Measurements from ENCODE around the gene CA9. TPM values are rescaled to one million over a fixed set of nuclear protein-coding genes. Genes with fewer than 3 reads are reported as not detected.

CA9 gene
- total and polyA plus RNA-seq, 12 donors: 0.20 to 13.2 (median 0.62) TPM; not detected in 6

DNA sequence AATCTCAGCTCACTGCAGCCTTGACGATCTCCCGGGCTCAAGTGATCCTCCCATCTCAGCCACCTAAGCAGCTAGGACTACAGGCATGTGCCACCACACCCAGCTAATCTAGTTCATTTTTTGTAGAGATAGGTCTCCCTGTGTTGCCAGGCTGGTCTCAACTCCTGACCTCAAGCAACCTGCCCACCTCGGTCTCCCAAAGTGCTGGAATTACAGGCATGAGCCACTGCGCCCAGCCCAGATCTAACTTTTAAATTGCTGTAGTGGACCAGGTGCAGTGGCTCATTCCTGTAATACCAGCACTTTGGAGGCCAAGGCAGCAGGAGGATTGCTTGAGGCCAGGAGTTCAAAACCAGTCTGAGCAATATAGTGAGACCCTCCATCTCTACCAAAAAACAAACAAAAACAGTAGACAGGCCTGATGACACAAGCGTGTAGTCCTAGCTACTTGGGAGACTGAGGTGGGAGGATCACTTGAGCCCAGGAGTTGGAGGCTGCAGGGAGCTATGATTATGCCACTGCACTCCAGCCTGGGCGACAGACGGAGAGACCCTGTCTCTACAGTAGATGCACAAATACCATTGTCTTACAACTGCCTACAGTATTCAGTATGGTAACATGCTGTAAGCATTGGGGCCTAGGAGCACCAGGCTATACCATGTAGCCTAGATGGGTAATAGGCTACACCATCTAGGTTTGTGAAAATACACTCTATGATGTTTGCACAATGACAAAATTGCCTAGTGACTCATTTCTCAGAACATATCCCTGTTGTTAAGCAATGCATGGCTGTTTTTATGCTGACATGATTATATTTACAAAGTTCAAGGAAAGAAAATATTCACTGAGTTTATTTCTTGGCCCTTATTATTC is 21.5 kb upstream of the CA9 start:
- intact Hi-C loops (cut with DNase I): loop anchor here in 5 of 10 donors (5.0 to 10.0 kb wide), 5 partner anchors 45 to 253 kb away; partner anchors contain the start of genes HINT2 (in 2 of the 5), SPAG8 (in 2 of the 5), CREB3 (in 1 of the 5) and HRCT1 (in 1 of the 5)
- no peaks in the 10 kb centered on the region for H3K36me3 ChIP-seq
- 82 to 85% methylated on average over 7 of the region's 7 CpGs for WGBS, 2 donors
- no peaks in the 10 kb centered on the region for H3K27me3 ChIP-seq
- peaks cover 0 to 57% (median 8%) of the 10 kb centered on the region in 9 donors for H3K4me1 ChIP-seq
- DNase-seq: no peak
- TF ChIP-seq, protein P1, sequence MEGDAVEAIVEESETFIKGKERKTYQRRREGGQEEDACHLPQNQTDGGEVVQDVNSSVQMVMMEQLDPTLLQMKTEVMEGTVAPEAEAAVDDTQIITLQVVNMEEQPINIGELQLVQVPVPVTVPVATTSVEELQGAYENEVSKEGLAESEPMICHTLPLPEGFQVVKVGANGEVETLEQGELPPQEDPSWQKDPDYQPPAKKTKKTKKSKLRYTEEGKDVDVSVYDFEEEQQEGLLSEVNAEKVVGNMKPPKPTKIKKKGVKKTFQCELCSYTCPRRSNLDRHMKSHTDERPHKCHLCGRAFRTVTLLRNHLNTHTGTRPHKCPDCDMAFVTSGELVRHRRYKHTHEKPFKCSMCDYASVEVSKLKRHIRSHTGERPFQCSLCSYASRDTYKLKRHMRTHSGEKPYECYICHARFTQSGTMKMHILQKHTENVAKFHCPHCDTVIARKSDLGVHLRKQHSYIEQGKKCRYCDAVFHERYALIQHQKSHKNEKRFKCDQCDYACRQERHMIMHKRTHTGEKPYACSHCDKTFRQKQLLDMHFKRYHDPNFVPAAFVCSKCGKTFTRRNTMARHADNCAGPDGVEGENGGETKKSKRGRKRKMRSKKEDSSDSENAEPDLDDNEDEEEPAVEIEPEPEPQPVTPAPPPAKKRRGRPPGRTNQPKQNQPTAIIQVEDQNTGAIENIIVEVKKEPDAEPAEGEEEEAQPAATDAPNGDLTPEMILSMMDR (IDR thresholded peaks at IDR 0.05): no peak
- no peak overlapping the region for H3K4me3 ChIP-seq
- no peaks in the 10 kb centered on the region for H3K9me3 ChIP-seq
- peak overlapping the region in 1 of 10 donors; percentile 59 for H3K27ac ChIP-seq
- ATAC-seq: no peak

DNA sequence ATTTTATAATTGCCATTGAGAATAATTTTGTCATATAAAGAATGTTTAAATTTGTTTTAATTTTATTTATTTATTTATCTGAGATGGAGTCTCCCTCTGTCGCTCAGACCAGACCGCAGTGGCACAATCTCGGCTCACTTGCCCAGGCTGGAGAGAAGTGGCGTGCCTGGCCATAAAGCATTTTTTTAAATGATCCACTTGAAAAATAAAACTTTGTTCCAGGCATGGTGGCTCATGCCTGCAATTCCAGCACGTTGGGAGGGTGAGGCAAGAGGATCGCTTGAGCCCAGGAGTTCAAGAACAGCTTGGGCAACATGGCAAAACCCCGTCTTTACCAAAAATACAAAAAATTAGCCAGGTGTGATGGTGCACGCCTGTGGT is 20.9 kb upstream of the CA9 start:
- DNase-seq (no peak), ATAC-seq (no peak)
- WGBS, 2 donors: 91 to 95% methylated on average over 8 of the region's 8 CpGs
- H3K9me3 ChIP-seq: no peaks in the 10 kb centered on the region
- peaks cover 0 to 55% (median 7%) of the 10 kb centered on the region in 9 donors for H3K4me1 ChIP-seq
- TF ChIP-seq, protein P1 (IDR thresholded peaks at IDR 0.05): no peak
- intact Hi-C loops (cut with DNase I): loop anchor here in 5 of 10 donors (5.0 to 10.0 kb wide), 5 partner anchors 44 to 252 kb away; partner anchors contain the start of genes HINT2 (in 2 of the 5), SPAG8 (in 2 of the 5), CREB3 (in 1 of the 5) and HRCT1 (in 1 of the 5)
- H3K27ac ChIP-seq: peak overlapping the region in 1 of 10 donors; percentile 59
- no peak overlapping the region for H3K4me3 ChIP-seq
- no peaks in the 10 kb centered on the region for H3K27me3 ChIP-seq
- no peaks in the 10 kb centered on the region for H3K36me3 ChIP-seq

GRCh38 chr9:35653611-35654010 is 20.1 kb upstream of the CA9 start:
- intact Hi-C loops (cut with DNase I): loop anchor here in 5 of 10 donors (5.0 to 10.0 kb wide), 5 partner anchors 44 to 251 kb away; partner anchors contain the start of genes HINT2 (in 2 of the 5), SPAG8 (in 2 of the 5), CREB3 (in 1 of the 5) and HRCT1 (in 1 of the 5)
- Histone ChIP-seq H3K4me3 (no peak overlapping the region), H3K4me1 (peaks cover 0 to 47% (median 7%) of the 10 kb centered on the region in 9 donors), H3K9me3 (no peaks in the 10 kb centered on the region), H3K36me3 (no peaks in the 10 kb centered on the region), H3K27ac (peak overlapping the region in 1 of 10 donors; percentile 59), H3K27me3 (no peaks in the 10 kb centered on the region)
- ATAC-seq (no peak), DNase-seq (no peak)
- TF ChIP-seq, protein P1 (IDR thresholded peaks at IDR 0.05): no peak
- WGBS, 2 donors: 92% methylated on average over 2 of the region's 2 CpGs

DNA sequence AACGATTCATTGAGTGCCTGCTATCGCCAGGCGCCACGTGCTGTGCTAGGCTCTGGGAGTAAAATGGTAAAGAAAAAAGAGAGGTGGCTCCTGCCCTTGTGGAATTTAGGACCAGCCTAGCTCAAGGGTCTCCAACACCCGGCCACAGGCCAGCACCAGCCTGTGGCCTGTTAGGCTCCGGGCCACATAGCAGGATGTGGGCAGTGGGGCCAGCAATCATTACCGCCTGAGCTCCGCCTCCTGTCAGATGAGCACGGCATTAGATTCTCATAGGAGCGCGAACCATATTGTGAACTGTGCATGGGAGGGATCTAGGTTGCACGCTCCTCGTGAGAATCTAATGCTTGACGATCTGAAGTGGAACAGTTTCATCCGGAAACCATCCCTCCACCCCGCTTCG is 17.4 kb upstream of the CA9 start:
- H3K27ac ChIP-seq: peak overlapping the region in 1 of 10 donors; percentile 99
- intact Hi-C loops (cut with DNase I): loop anchor here in 7 of 10 donors (5.0 to 10.0 kb wide), 10 partner anchors 36 to 248 kb away; partner anchors contain the start of genes SPAG8 (in 3 of the 7), HINT2 (in 2 of the 7), CREB3 (in 1 of the 7) and FAM221B (in 1 of the 7)
- H3K36me3 ChIP-seq: peaks cover 0 to 19% (median 9%) of the 10 kb centered on the region in 9 donors
- no peak overlapping the region for H3K4me3 ChIP-seq
- H3K9me3 ChIP-seq: no peaks in the 10 kb centered on the region
- H3K27me3 ChIP-seq: no peaks in the 10 kb centered on the region
- WGBS, 2 donors: 86% methylated on average over 17 of the region's 17 CpGs
- peaks cover 0 to 53% (median 26%) of the 10 kb centered on the region in 9 donors for H3K4me1 ChIP-seq
- no peak for ATAC-seq
- TF ChIP-seq, protein P1 (IDR thresholded peaks at IDR 0.05): no peak
- DNase-seq: no peak

Data from heart right ventricle (tissue), 16 donors.